GM23338 (cell line): ENCODE results near the gene NLRC3. TPM values are rescaled to one million over a fixed set of nuclear protein-coding genes. Genes with fewer than 3 reads are reported as not detected.

Source experiments
- ATAC-seq: fragments of 200-7000 bp; cut with Tn5 transposase; 3 replicates; pipeline ENCODE4 v1.9.1; 2020
- DNase-seq: peaks from one replicate; pipeline ENCODE4 v3.0.0-alpha.2; 2015; ENCODE audit warnings: low spot score
- H2AFZ ChIP-seq: fragments of 200-600 bp; sonication (generic); 2 replicates; pipeline ENCODE4 v1.8.0; 2016; ENCODE audit warnings: antibody characterized with exemption, mild to moderate bottlenecking, moderate library complexity
- H3F3A ChIP-seq: fragments of 200-600 bp; sonication (generic); replicated peaks from 2 replicates; pipeline ENCODE4 v1.8.0; 2017; ENCODE audit warnings: antibody characterized with exemption, mixed run types, low read depth
- H3K27ac ChIP-seq: fragments of 200-600 bp; sonication (generic); 2 replicates; pipeline ENCODE4 v1.6.1; 2016; ENCODE audit warnings: low read depth
- H3K27me3 ChIP-seq: fragments of 200-600 bp; sonication (generic); 2 replicates; pipeline ENCODE4 v1.8.0; 2016; ENCODE audit warnings: mild to moderate bottlenecking, mixed run types, moderate library complexity; ENCODE audit not compliant: insufficient read depth
- H3K36me3 ChIP-seq: fragments of 200-600 bp; sonication (generic); 2 replicates; pipeline ENCODE4 v1.8.0; 2016; ENCODE audit warnings: mild to moderate bottlenecking; ENCODE audit not compliant: insufficient read depth
- H3K4me1 ChIP-seq: fragments of 200-600 bp; sonication (generic); 2 replicates; pipeline ENCODE4 v1.8.0; 2016; ENCODE audit warnings: mild to moderate bottlenecking, moderate library complexity; ENCODE audit not compliant: insufficient read depth
- H3K4me2 ChIP-seq: fragments of 200-600 bp; sonication (generic); 2 replicates; pipeline ENCODE4 v1.7.1; 2017; ENCODE audit warnings: mixed run types
- H3K4me3 ChIP-seq: fragments of 200-600 bp; sonication (generic); 2 replicates; pipeline ENCODE4 v1.6.1; 2016; ENCODE audit warnings: mixed run types
- H3K79me2 ChIP-seq: fragments of 200-600 bp; sonication (generic); replicated peaks from 2 replicates; pipeline ENCODE4 v1.8.0; 2017; ENCODE audit warnings: mild to moderate bottlenecking; ENCODE audit not compliant: insufficient read depth
- H3K9me2 ChIP-seq: fragments of 200-600 bp; sonication (generic); 2 replicates; pipeline ENCODE4 v1.8.0; 2017; ENCODE audit not compliant: insufficient read depth
- H4K20me1 ChIP-seq: fragments of 200-600 bp; sonication (generic); replicated peaks from 2 replicates; pipeline ENCODE4 v1.8.0; 2017; ENCODE audit warnings: mild to moderate bottlenecking; ENCODE audit not compliant: insufficient read depth
- H3K27ac Mint-ChIP-seq: 2 replicates; pipeline ENCODE4 v1.8.0; 2020; ENCODE audit warnings: inconsistent platforms, mild to moderate bottlenecking, moderate library complexity, mixed read lengths
- H3K27me3 Mint-ChIP-seq: 3 replicates; pipeline ENCODE4 v1.8.0; 2022; ENCODE audit warnings: low read depth, mild to moderate bottlenecking, moderate library complexity, mixed read lengths, inconsistent platforms; ENCODE audit not compliant: insufficient read depth, poor library complexity
- H3K36me3 Mint-ChIP-seq: 3 replicates; pipeline ENCODE4 v1.8.0; 2021; ENCODE audit warnings: low read depth, mild to moderate bottlenecking, inconsistent platforms, moderate library complexity, mixed read lengths
- H3K4me1 Mint-ChIP-seq: 3 replicates; pipeline ENCODE4 v1.8.0; 2020; ENCODE audit warnings: mild to moderate bottlenecking, inconsistent platforms, mixed read lengths
- H3K4me3 Mint-ChIP-seq: 3 replicates; pipeline ENCODE4 v1.8.0; 2021; ENCODE audit warnings: moderate library complexity, mild to moderate bottlenecking, inconsistent platforms, mixed read lengths
- H3K9me3 Mint-ChIP-seq: 3 replicates; pipeline ENCODE4 v1.8.0; 2020; ENCODE audit warnings: moderate library complexity, mild to moderate bottlenecking, inconsistent platforms, mixed read lengths
- EZH2 ChIP-seq: fragments of 200-600 bp; sonication (generic); IDR thresholded peaks from one replicate; pipeline ENCODE4 v1.8.0; 2017; ENCODE audit warnings: antibody characterized with exemption, mild to moderate bottlenecking, low read depth; ENCODE audit not compliant: unreplicated experiment
- JUNB ChIP-seq: IDR thresholded peaks from one replicate; pipeline ENCODE4 v1.6.1; 2016; ENCODE audit warnings: antibody characterized with exemption; ENCODE audit not compliant: unreplicated experiment
- NANOG ChIP-seq: IDR thresholded peaks from 2 replicates; pipeline ENCODE4 v1.6.1; 2016; ENCODE audit warnings: antibody characterized with exemption, borderline replicate concordance
- POLR2AphosphoS5 ChIP-seq: IDR thresholded peaks from 2 replicates; pipeline ENCODE4 v1.6.1; 2016; ENCODE audit warnings: antibody characterized with exemption, low read depth
- STAT1 ChIP-seq: IDR thresholded peaks from one replicate; pipeline ENCODE4 v1.6.1; 2016; ENCODE audit warnings: antibody characterized with exemption; ENCODE audit not compliant: unreplicated experiment
- ZNF114 ChIP-seq: fragments of 250-450 bp; sonication (Bioruptor Pico); IDR thresholded peaks from 2 replicates; pipeline ENCODE4 v1.5.0; 2020; ENCODE audit warnings: mild to moderate bottlenecking, moderate library complexity
- ZNF331 ChIP-seq: fragments of 250-450 bp; sonication (Bioruptor Pico); IDR thresholded peaks from 2 replicates; pipeline ENCODE4 v1.5.0; 2020; ENCODE audit warnings: low read depth, mild to moderate bottlenecking, moderate library complexity
- polyA plus RNA-seq: library from polyadenylated mRNA; unstranded; fragments of >200 nt; fragmentation: Nextera tagmentation; extraction: Ambion mirVana; gene quantifications from 2 replicates; pipeline ENCODE4 v1.2.1, GENCODE V29; 2016
- total RNA-seq: library from RNA; depleted of rRNA; stranded (reverse); fragments of >200 nt; shearing (Covaris generic); gene quantifications from 2 replicates; pipeline ENCODE4 v1.2.3, GENCODE V29; 2014
- TF ChIP-seq, protein P1 (sequence below): IDR thresholded peaks from one replicate; pipeline ENCODE4 v1.6.1; 2018; ENCODE audit warnings: antibody characterized with exemption; ENCODE audit not compliant: unreplicated experiment
- TF ChIP-seq, protein P2 (sequence below), 2 experiments: fragments of 200-600 bp in 1 of 2; sonication (generic) in 1 of 2; conservative IDR thresholded peaks; 2 replicates each; pipeline versions ENCODE4 v1.5.1 to v1.6.1; 2016 to 2017; ENCODE audit warnings: antibody characterized with exemption in 2 of 2, low read depth in 2 of 2, mild to moderate bottlenecking in 2 of 2, moderate library complexity in 1 of 2

The NLRC3 gene
- total and polyA plus RNA-seq, 2 experiments from 2014 or later: 0.11 to 0.49 TPM

GRCh38 chr16:3511286-3512180 is 65.7 kb downstream of the NLRC3 start (continued):
- TF ChIP-seq ZNF331 (CRISPR knock-in tag) (no peak), ZNF114 (CRISPR knock-in tag) (no peak), EZH2 (no peak), JUNB (no peak), NANOG (no peak)
- TF ChIP-seq, protein P1, sequence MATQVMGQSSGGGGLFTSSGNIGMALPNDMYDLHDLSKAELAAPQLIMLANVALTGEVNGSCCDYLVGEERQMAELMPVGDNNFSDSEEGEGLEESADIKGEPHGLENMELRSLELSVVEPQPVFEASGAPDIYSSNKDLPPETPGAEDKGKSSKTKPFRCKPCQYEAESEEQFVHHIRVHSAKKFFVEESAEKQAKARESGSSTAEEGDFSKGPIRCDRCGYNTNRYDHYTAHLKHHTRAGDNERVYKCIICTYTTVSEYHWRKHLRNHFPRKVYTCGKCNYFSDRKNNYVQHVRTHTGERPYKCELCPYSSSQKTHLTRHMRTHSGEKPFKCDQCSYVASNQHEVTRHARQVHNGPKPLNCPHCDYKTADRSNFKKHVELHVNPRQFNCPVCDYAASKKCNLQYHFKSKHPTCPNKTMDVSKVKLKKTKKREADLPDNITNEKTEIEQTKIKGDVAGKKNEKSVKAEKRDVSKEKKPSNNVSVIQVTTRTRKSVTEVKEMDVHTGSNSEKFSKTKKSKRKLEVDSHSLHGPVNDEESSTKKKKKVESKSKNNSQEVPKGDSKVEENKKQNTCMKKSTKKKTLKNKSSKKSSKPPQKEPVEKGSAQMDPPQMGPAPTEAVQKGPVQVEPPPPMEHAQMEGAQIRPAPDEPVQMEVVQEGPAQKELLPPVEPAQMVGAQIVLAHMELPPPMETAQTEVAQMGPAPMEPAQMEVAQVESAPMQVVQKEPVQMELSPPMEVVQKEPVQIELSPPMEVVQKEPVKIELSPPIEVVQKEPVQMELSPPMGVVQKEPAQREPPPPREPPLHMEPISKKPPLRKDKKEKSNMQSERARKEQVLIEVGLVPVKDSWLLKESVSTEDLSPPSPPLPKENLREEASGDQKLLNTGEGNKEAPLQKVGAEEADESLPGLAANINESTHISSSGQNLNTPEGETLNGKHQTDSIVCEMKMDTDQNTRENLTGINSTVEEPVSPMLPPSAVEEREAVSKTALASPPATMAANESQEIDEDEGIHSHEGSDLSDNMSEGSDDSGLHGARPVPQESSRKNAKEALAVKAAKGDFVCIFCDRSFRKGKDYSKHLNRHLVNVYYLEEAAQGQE: no peak
- TF ChIP-seq, protein P2, sequence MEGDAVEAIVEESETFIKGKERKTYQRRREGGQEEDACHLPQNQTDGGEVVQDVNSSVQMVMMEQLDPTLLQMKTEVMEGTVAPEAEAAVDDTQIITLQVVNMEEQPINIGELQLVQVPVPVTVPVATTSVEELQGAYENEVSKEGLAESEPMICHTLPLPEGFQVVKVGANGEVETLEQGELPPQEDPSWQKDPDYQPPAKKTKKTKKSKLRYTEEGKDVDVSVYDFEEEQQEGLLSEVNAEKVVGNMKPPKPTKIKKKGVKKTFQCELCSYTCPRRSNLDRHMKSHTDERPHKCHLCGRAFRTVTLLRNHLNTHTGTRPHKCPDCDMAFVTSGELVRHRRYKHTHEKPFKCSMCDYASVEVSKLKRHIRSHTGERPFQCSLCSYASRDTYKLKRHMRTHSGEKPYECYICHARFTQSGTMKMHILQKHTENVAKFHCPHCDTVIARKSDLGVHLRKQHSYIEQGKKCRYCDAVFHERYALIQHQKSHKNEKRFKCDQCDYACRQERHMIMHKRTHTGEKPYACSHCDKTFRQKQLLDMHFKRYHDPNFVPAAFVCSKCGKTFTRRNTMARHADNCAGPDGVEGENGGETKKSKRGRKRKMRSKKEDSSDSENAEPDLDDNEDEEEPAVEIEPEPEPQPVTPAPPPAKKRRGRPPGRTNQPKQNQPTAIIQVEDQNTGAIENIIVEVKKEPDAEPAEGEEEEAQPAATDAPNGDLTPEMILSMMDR (conservative IDR thresholded peaks at IDR 0.05; ENCODE audit: low read depth in 2 of 2): no peak

DNA sequence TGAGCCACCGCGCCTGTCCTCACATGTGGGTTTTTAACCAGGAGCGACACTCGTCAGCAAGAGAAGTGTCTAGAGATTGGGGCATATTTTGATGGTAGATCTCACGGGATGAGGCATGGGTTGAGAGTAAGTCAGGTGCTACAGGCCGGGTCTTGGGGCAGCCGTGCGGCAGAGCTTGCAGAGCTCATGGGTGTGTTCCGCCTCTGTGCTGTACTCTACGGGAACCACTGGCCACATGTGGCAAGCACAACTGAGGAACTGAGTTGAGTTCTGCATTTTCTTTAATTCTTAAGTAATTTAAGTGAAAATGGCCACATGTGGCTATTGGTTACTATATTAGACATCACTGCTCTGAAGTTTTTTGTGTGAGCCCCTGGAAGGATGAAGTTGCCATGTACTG is 66.8 kb downstream of the NLRC3 start:
- H3F3A ChIP-seq: no peaks in the 10 kb centered on the region
- no peaks in the 10 kb centered on the region for H3K36me3 ChIP-seq
- H4K20me1 ChIP-seq: peaks cover 8% of the 10 kb centered on the region; the same call in 1 of the 2 replicates
- Mint-ChIP-seq H3K27ac (no peak overlapping the region), H3K9me3 (no peaks in the 10 kb centered on the region; the same call in 2 of the 3 replicates), H3K36me3 (peaks cover 55% of the 10 kb centered on the region), H3K4me3 (no peak overlapping the region), H3K4me1 (no peaks in the 10 kb centered on the region), H3K27me3 (peaks cover 4% of the 10 kb centered on the region)
- DNase-seq (no peak), ATAC-seq (no peak)
- no peaks in the 10 kb centered on the region for H3K9me2 ChIP-seq
- no peak overlapping the region for H3K4me2 ChIP-seq
- no peaks in the 10 kb centered on the region for H3K79me2 ChIP-seq
- no peak overlapping the region for H2AFZ ChIP-seq
- H3K4me3 ChIP-seq: no peak overlapping the region
- H3K4me1 ChIP-seq: no peaks in the 10 kb centered on the region
- no peak overlapping the region for H3K27ac ChIP-seq
- no peaks in the 10 kb centered on the region for H3K27me3 ChIP-seq
- no peak for TF ChIP-seq STAT1
- no peak for TF ChIP-seq EZH2
- TF ChIP-seq, protein P1: no peak
- TF ChIP-seq ZNF331 (CRISPR knock-in tag): no peak
- TF ChIP-seq POLR2AphosphoS5: no peak
